GM12878 (cell line): ENCODE measurements around the gene SLC4A9. TPM values are rescaled to one million over a fixed set of nuclear protein-coding genes. Genes with fewer than 3 reads are reported as not detected.

Source experiments
- ATAC-seq: fragments of 200-7000 bp; cut with Tn5 transposase; 3 replicates; pipeline ENCODE4 v1.9.1; 2020; ENCODE audit warnings: mild to moderate bottlenecking, moderate library complexity
- BruUV-seq: library from RNA; stranded (reverse); fragments of 400-500 nt; replicated peaks from 2 replicates; lab custom pipeline; 2021; lab: Mats Ljungman, UMichigan
- CTCF ChIA-PET: fragments of 300-600 bp; sonication (Branson Sonifier 250); formaldehyde crosslinking; extraction: SDS; loops from one replicate; lab custom pipeline; 2021; ENCODE audit warnings: inconsistent platforms; lab: Yijun Ruan, JAX
- POLR2A ChIA-PET: fragments of 350-600 bp; formaldehyde crosslinking; extraction: SDS; loops from one replicate; lab custom pipeline; 2021; ENCODE audit warnings: inconsistent platforms; lab: Charles Lee
- RAD21 ChIA-PET: fragments of 300-600 bp; sonication (Branson Sonifier 250); formaldehyde crosslinking; loops from one replicate; lab custom pipeline; 2023; ENCODE audit warnings: antibody characterized with exemption; ENCODE audit not compliant: unreplicated experiment; lab: Charles Lee
- SMC1A ChIA-PET: fragments of 300-600 bp; sonication (Branson Sonifier 250); formaldehyde crosslinking; loops from one replicate; lab custom pipeline; 2023; ENCODE audit not compliant: unreplicated experiment, uncharacterized antibody; lab: Charles Lee
- DNase-seq: peaks from one replicate; pipeline ENCODE4 v3.0.0-alpha.2; 2011; ENCODE audit warnings: low read depth, low spot score
- FAIRE-seq: peaks from 3 replicates; lab custom pipeline; 2011; peaks lifted over from hg19 to GRCh38; lab: Jason Lieb, UNC
- H2AFZ ChIP-seq: 2 replicates; pipeline ENCODE4 v1.6.0; 2011; ENCODE audit warnings: low read depth, low read length, control low read depth; ENCODE audit not compliant: control insufficient read depth
- H3K27ac ChIP-seq: 2 replicates; pipeline ENCODE4 v1.5.1; 2011; ENCODE audit warnings: control low read depth; ENCODE audit not compliant: control insufficient read depth, insufficient read depth
- H3K27me3 ChIP-seq, 2 experiments: replicated peaks in 1 of 2; 2 replicates each; pipeline versions ENCODE4 v1.6.0 to v1.6.1; 2011; ENCODE audit warnings: low read length in 1 of 2; ENCODE audit not compliant: control insufficient read depth in 2 of 2, insufficient read depth in 2 of 2
- H3K36me3 ChIP-seq, 2 experiments: 2 replicates each; pipeline ENCODE4 v1.5.1; 2011; ENCODE audit warnings: low read length in 1 of 2; ENCODE audit not compliant: control insufficient read depth in 2 of 2, insufficient read depth in 2 of 2
- H3K4me1 ChIP-seq: 2 replicates; pipeline ENCODE4 v1.6.1; 2011; ENCODE audit warnings: mild to moderate bottlenecking, low read length, moderate library complexity, mixed read lengths; ENCODE audit not compliant: control insufficient read depth, insufficient read depth
- H3K4me2 ChIP-seq: 2 replicates; pipeline ENCODE4 v1.6.0; 2011; ENCODE audit warnings: control low read depth; ENCODE audit not compliant: control insufficient read depth, insufficient read depth
- H3K4me3 ChIP-seq: fragments of 200-600 bp; sonication (generic); 2 replicates; pipeline ENCODE4 v1.5.1; 2016
- H3K79me2 ChIP-seq: 2 replicates; pipeline ENCODE4 v1.6.0; 2011; ENCODE audit warnings: low read length; ENCODE audit not compliant: control insufficient read depth, insufficient read depth
- H3K9ac ChIP-seq: 2 replicates; pipeline ENCODE4 v1.8.0; 2011; ENCODE audit warnings: low read length, control low read depth, mixed read lengths; ENCODE audit not compliant: control insufficient read depth, insufficient read depth
- H3K9me3 ChIP-seq: replicated peaks from 3 replicates; pipeline ENCODE4 v1.5.1; 2011; ENCODE audit warnings: mild to moderate bottlenecking, low read length; ENCODE audit not compliant: control insufficient read depth, insufficient read depth
- H4K20me1 ChIP-seq: 2 replicates; pipeline ENCODE4 v1.6.0; 2011; ENCODE audit not compliant: control insufficient read depth, insufficient read depth
- CBX5 ChIP-seq: sonication (generic); IDR thresholded peaks from 2 replicates; pipeline ENCODE4 v1.6.1; 2016; ENCODE audit warnings: low read depth, moderate library complexity, mild to moderate bottlenecking, inconsistent platforms
- CREM ChIP-seq: IDR thresholded peaks from 2 replicates; pipeline ENCODE4 v1.6.1; 2014; ENCODE audit warnings: antibody characterized with exemption, low read depth
- CTCF ChIP-seq, 3 experiments: IDR thresholded peaks in 2 of 3; conservative IDR thresholded peaks in 1 of 3; 2 replicates each; pipeline ENCODE4 v1.5.1; 2011; ENCODE audit warnings: low read depth in 3 of 3, low read length in 3 of 3, mild to moderate bottlenecking in 3 of 3, control low read depth in 2 of 3, moderate library complexity in 2 of 3, inconsistent platforms in 1 of 3, mixed read lengths in 1 of 3; ENCODE audit not compliant: control insufficient read depth in 2 of 3, insufficient read depth in 1 of 3; ENCODE audit errors: extremely low read depth in 1 of 3
- MYB ChIP-seq: fragments of 150-350 bp; IDR thresholded peaks from 2 replicates; pipeline ENCODE4 v1.6.1; 2014; ENCODE audit warnings: mild to moderate bottlenecking, low read depth, low read length, borderline replicate concordance
- NKRF ChIP-seq: fragments of 450-650 bp; conservative IDR thresholded peaks from 2 replicates; pipeline ENCODE4 v1.6.1; 2017; ENCODE audit warnings: mild to moderate bottlenecking, moderate library complexity
- RAD21 ChIP-seq: IDR thresholded peaks from 2 replicates; pipeline ENCODE4 v1.6.1; 2011; ENCODE audit warnings: mild to moderate bottlenecking, low read depth, low read length, moderate library complexity; ENCODE audit not compliant: insufficient read depth
- SRF ChIP-seq, 2 experiments: IDR thresholded peaks; 2 replicates each; pipeline ENCODE4 v1.6.1; 2011; ENCODE audit warnings: low read depth in 2 of 2, low read length in 2 of 2, mild to moderate bottlenecking in 1 of 2, moderate library complexity in 1 of 2
- TCF3 ChIP-seq: IDR thresholded peaks from 2 replicates; pipeline ENCODE4 v1.6.1; 2012; ENCODE audit warnings: low read depth, mild to moderate bottlenecking, low read length, borderline replicate concordance; ENCODE audit not compliant: insufficient read depth
- TCF7 ChIP-seq: IDR thresholded peaks from 2 replicates; pipeline ENCODE4 v1.6.1; 2014; ENCODE audit warnings: antibody characterized with exemption, borderline replicate concordance
- WGBS: methylation state at CpG from one replicate; pipeline ENCODE4 v1.1.6; 2016; ENCODE audit warnings: low lambda C conversion rate; ENCODE audit not compliant: insufficient replicate concordance, insufficient coverage; ENCODE audit errors: missing lambda C conversion rate; 5-methylcytosine and 5-hydroxymethylcytosine counted together
- in situ Hi-C: fragments of 300-500 bp; cut with MboI; formaldehyde crosslinking; loops from 9 replicates; pipeline ENCODE4 v1.14.3; 2018; ENCODE audit warnings: mixed read lengths
- intact Hi-C: fragments of 100-400 bp; cut with micrococcal nuclease; formaldehyde crosslinking; loops from one replicate; pipeline ENCODE4 v1.14.2; 2022; ENCODE audit not compliant: unreplicated experiment
- polyA plus RNA-seq, 11 experiments: library from polyadenylated mRNA; depleted of rRNA in 4 of 11; unstranded in 6 of 11; stranded (reverse) in 5 of 11; fragments of >200 nt; fragmentation: Nextera tagmentation in 4 of 11; fragmentation: Illumina TruSeq in 1 of 11; extraction: Ambion mirVana in 4 of 11; extraction: Trizol in 1 of 11; gene quantifications; 1 replicate in 1 of 11; 2 replicates in 10 of 11; pipeline versions ENCODE4 v1.2.1 to v1.2.3, GENCODE V29; 2011 to 2016; ENCODE audit warnings: inconsistent platforms in 2 of 11, missing spikeins in 2 of 11, low read depth in 1 of 11
- total RNA-seq, 4 experiments: library from RNA; depleted of rRNA in 3 of 4; stranded (reverse); fragments of >200 nt in 3 of 4; fragmentation: Illumina TruSeq in 1 of 4; extraction: Trizol in 1 of 4; gene quantifications; 2 replicates each; pipeline versions ENCODE4 v1.2.1 to v1.2.3, GENCODE V29; 2013 to 2021
- TF ChIP-seq, protein P1 (sequence below): fragments of 450-650 bp; IDR thresholded peaks from 2 replicates; pipeline ENCODE4 v1.6.1; 2017; ENCODE audit warnings: mild to moderate bottlenecking, moderate library complexity

The SLC4A9 gene
- total and polyA plus RNA-seq, 10 of the 15 experiments (the other 5 are each of a cell fraction or from before 2014, with no cell fraction given), result 0.03 to 0.05 (median 0.05) TPM; not detected in 7

- no peak for TF ChIP-seq NKRF
Observed at GRCh38 chr5:140341591-140341990, 18.4 kb upstream of the SLC4A9 start (continued).

- ChIA-PET CTCF (interaction anchor here (1.3 to 16.9 kb wide), 5 partner anchors 8 to 173 kb away, joined by 3 to 774 read pairs (median 10); no protein-coding TSS in a partner anchor), SMC1A (interaction anchor here (0.6 to 2.0 kb wide), 5 partner anchors 10 to 359 kb away, joined by 3 to 8 read pairs (median 5); no protein-coding TSS in a partner anchor), POLR2A (interaction anchor here (0.5 to 1.0 kb wide), 3 partner anchors 14 to 120 kb away, joined by 3 read pairs; no protein-coding TSS in a partner anchor), RAD21 (interaction anchor here (9.2 kb wide), 1 partner anchor 97 kb away, joined by 131 read pairs; no protein-coding TSS in a partner anchor)
- 10% methylated on average over 6 of the region's 6 CpGs for WGBS
- Histone ChIP-seq H3K36me3 (no peaks in the 10 kb centered on the region), H4K20me1 (no peaks in the 10 kb centered on the region), H3K79me2 (peaks cover 3% of the 10 kb centered on the region), H3K4me2 (peak overlapping the region; percentile 69), H3K27ac (peak overlapping the region; percentile 72), H2AFZ (peak overlapping the region; percentile 80), H3K9me3 (no peaks in the 10 kb centered on the region), H3K27me3 (no peaks in the 10 kb centered on the region), H3K9ac (no peak overlapping the region), H3K4me3 (no peak overlapping the region), H3K4me1 (peaks cover 42% of the 10 kb centered on the region)
- no TSS peak for BruUV-seq
- peak; percentile 17 for ATAC-seq
- in situ Hi-C loops, result no loop called here
- no peak for FAIRE-seq
- intact Hi-C loops, result no loop called here
- peak; percentile 60 for DNase-seq
- TF ChIP-seq MYB, result no peak
- no peak for TF ChIP-seq CTCF (IDR thresholded peaks at IDR 0.05 in 2 of 3, conservative IDR thresholded peaks at IDR 0.05 in 1 of 3; ENCODE audit: control insufficient read depth in 2 of 3, extremely low read depth in 1 of 3, insufficient read depth in 1 of 3, low read depth in 3 of 3, low read length in 3 of 3)
- peak in 1 of 2 experiments; percentile 16; a peak in 1 of 4 replicates for TF ChIP-seq SRF (IDR thresholded peaks at IDR 0.05; ENCODE audit: low read depth in 2 of 2, low read length in 2 of 2)
- TF ChIP-seq TCF7, result no peak
- TF ChIP-seq, protein P1, sequence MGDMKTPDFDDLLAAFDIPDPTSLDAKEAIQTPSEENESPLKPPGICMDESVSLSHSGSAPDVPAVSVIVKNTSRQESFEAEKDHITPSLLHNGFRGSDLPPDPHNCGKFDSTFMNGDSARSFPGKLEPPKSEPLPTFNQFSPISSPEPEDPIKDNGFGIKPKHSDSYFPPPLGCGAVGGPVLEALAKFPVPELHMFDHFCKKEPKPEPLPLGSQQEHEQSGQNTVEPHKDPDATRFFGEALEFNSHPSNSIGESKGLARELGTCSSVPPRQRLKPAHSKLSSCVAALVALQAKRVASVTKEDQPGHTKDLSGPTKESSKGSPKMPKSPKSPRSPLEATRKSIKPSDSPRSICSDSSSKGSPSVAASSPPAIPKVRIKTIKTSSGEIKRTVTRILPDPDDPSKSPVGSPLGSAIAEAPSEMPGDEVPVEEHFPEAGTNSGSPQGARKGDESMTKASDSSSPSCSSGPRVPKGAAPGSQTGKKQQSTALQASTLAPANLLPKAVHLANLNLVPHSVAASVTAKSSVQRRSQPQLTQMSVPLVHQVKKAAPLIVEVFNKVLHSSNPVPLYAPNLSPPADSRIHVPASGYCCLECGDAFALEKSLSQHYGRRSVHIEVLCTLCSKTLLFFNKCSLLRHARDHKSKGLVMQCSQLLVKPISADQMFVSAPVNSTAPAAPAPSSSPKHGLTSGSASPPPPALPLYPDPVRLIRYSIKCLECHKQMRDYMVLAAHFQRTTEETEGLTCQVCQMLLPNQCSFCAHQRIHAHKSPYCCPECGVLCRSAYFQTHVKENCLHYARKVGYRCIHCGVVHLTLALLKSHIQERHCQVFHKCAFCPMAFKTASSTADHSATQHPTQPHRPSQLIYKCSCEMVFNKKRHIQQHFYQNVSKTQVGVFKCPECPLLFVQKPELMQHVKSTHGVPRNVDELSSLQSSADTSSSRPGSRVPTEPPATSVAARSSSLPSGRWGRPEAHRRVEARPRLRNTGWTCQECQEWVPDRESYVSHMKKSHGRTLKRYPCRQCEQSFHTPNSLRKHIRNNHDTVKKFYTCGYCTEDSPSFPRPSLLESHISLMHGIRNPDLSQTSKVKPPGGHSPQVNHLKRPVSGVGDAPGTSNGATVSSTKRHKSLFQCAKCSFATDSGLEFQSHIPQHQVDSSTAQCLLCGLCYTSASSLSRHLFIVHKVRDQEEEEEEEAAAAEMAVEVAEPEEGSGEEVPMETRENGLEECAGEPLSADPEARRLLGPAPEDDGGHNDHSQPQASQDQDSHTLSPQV, result no peak
- TF ChIP-seq RAD21, result no peak
- TF ChIP-seq CREM, result peak; percentile 69
- TF ChIP-seq CBX5, result no peak
- TF ChIP-seq TCF3, result peak; percentile 51; the same call in 1 of the 2 replicates
Observed at GRCh38 chr5:140342287-140342686, 17.7 kb upstream of the SLC4A9 start.
